ENCODE results near the gene CIDEB.
"Not testable (repeated sequence)": the region's sequence is repeated elsewhere in the genome, so short reads cannot be mapped to it uniquely, and the experiment has no call there.

DNA sequence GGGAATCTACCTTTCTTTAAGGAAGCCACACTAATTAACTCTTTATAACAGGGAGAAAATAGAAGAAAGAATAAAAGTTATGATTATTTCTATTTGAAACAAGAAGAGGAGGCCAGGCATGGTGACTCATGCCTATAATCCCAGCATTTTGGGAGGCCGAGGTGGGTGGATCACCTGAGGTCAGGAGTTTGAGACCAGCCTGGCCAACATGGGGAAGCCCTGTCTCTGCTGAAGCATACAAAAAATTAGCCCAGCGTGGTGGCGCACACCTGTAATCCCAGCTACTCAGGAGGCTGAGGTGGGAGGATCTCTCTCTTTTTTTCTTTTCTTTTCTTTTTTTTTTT lies 46.7 kb upstream of the CIDEB start:
- TF ChIP-seq, protein P1, sequence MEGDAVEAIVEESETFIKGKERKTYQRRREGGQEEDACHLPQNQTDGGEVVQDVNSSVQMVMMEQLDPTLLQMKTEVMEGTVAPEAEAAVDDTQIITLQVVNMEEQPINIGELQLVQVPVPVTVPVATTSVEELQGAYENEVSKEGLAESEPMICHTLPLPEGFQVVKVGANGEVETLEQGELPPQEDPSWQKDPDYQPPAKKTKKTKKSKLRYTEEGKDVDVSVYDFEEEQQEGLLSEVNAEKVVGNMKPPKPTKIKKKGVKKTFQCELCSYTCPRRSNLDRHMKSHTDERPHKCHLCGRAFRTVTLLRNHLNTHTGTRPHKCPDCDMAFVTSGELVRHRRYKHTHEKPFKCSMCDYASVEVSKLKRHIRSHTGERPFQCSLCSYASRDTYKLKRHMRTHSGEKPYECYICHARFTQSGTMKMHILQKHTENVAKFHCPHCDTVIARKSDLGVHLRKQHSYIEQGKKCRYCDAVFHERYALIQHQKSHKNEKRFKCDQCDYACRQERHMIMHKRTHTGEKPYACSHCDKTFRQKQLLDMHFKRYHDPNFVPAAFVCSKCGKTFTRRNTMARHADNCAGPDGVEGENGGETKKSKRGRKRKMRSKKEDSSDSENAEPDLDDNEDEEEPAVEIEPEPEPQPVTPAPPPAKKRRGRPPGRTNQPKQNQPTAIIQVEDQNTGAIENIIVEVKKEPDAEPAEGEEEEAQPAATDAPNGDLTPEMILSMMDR (conservative IDR thresholded peaks at IDR 0.05; ENCODE audit: low read depth, low read length) = not testable (repeated sequence)
- TF ChIP-seq SMC3 (IDR thresholded peaks at IDR 0.05; ENCODE audit: low read depth, low read length); POLR2A (IDR thresholded peaks at IDR 0.05; ENCODE audit: low read depth, low read length); FOS (IDR thresholded peaks at IDR 0.05; ENCODE audit: low read depth, low read length); CEBPB (IDR thresholded peaks at IDR 0.05; ENCODE audit: low read depth, low read length); BHLHE40 (IDR thresholded peaks at IDR 0.05; ENCODE audit: low read depth, low read length); RAD21 (IDR thresholded peaks at IDR 0.05; ENCODE audit: low read length); RFX5 (IDR thresholded peaks at IDR 0.05; ENCODE audit: low read depth, low read length): not testable (repeated sequence)
- TF ChIP-seq, protein P2, sequence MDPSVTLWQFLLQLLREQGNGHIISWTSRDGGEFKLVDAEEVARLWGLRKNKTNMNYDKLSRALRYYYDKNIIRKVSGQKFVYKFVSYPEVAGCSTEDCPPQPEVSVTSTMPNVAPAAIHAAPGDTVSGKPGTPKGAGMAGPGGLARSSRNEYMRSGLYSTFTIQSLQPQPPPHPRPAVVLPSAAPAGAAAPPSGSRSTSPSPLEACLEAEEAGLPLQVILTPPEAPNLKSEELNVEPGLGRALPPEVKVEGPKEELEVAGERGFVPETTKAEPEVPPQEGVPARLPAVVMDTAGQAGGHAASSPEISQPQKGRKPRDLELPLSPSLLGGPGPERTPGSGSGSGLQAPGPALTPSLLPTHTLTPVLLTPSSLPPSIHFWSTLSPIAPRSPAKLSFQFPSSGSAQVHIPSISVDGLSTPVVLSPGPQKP (IDR thresholded peaks at IDR 0.05; ENCODE audit: borderline replicate concordance, low read depth, low read length) = not testable (repeated sequence)
- TF ChIP-seq, protein P3, sequence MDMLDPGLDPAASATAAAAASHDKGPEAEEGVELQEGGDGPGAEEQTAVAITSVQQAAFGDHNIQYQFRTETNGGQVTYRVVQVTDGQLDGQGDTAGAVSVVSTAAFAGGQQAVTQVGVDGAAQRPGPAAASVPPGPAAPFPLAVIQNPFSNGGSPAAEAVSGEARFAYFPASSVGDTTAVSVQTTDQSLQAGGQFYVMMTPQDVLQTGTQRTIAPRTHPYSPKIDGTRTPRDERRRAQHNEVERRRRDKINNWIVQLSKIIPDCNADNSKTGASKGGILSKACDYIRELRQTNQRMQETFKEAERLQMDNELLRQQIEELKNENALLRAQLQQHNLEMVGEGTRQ (IDR thresholded peaks at IDR 0.05; ENCODE audit: low read depth, low read length) = not testable (repeated sequence)
